NCI-H1694 treated with DMSO at 0.1 percent for 48 hours (cell line): ENCODE measurements around the gene LAMTOR3.

ENCODE experiments used
- DNase-seq: peaks from one replicate; lab custom pipeline; 2025; lab: John Stamatoyannopoulos, UW

LAMTOR3 gene, protein sequence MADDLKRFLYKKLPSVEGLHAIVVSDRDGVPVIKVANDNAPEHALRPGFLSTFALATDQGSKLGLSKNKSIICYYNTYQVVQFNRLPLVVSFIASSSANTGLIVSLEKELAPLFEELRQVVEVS

DNA sequence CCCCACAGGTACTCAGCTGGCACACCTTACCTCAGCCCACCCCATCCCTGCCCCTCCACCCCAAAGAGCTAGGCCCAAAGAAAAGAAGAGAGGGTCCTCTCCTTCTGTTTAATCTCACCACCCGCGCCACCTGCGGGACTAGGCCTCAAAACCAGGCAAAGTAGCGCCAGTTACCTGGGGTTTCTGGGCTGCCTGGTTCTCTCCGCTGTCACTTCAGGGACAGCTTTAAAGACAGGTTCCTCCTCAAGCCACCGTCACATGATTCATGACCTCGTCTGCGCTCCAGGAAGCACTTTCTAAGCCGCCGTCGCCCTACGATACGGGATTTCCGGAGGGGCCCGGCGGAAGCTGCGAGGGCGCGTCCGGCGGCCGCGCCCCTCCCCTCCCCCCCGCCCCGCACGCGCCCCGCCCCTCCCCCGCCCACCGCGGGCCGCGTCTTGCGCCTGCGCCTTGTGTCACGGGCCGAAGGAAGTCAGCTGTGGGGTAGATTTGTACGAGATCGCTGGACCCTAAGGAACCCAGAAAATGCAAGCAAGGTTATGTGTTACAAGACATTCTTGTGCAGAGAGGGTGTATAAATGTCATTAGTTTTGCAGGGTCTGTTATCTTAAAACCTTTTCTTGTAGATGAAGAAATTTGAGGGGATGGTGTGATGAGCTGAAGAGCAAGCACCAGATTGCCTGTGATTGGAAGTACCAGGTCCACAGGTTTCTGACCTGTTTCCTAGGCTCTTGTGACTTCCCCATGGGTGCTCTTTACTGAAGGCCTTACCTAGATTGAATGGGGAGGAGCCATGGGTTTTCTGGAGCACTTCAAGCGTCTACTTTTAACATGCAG lies at the start of gene LAMTOR3:
Gene LAMTOR3, minus strand, starts transcription at position 267 of the 837 bp plus-strand sequence. CDS start 464 bp downstream, outside the sequence.
- peak; percentile 74 for DNase-seq

GRCh38 chr4:99938243-99938753 lies 44.1 kb upstream of the LAMTOR3 start:
- no peak for DNase-seq

- DNase-seq, result no peak
These were observed 40.7 kb upstream of the LAMTOR3 start for GRCh38 chr4:99934891-99935290.

DNA sequence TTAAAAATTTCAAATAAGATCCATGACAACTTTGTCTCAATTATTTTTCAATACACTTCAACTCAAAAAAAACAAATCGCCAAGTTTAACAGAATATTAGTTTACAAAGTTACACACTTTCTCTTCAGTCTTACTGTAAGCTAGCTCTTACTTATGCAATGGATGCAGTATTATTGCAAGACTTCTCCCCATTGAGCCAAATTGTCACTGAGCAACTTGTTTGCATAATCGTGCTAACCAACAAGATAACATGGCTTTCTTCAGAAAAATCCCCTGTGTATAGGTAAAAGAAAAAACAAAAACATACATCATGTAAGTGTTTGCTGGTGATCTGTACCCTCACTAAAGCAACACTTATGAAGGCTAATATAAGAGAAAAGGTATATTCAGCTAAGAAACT lies 33.3 kb upstream of the LAMTOR3 start:
- no peak for DNase-seq

GRCh38 chr4:99921174-99921573 lies 26.9 kb upstream of the LAMTOR3 start:
- no peak for DNase-seq

DNA sequence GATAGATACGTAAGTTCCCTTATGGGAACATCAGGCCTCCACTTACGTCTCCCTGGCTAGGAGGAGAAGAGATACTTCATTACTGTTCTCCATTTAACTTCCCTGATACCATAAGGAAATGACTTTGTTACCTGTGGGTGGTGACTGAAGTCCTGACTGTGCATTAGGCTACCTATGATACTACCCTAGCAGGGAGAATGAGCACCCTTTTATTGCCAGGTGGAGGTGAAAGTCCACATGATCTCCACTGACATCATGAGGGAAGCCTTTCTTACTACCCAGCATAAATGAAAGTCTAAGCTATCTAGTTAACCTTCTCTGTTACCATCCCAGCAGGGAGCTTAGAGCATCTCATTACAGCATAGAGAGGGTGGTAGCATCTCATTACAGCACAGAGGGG lies 24.4 kb upstream of the LAMTOR3 start:
- DNase-seq, result no peak

DNA sequence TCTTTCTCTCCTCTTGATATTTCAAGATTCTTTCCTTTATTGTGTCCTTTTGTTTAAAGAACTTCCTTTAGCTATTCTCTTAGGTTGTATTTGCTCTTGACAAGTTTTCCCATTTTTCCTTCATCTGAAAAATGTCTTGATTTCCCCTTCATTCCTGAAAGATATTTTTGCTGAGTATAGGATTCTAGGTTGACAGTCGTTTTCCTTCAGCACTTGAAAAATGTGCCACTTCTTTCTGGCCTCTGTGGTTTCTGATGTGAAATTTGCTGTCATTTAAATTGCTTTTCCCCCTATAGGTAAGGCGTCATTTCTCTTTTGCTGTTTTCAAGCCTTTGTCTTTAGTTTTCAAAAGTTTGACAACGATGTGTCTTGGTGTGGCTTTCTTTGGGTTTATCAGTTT lies 23.3 kb upstream of the LAMTOR3 start:
- DNase-seq, result no peak

DNA sequence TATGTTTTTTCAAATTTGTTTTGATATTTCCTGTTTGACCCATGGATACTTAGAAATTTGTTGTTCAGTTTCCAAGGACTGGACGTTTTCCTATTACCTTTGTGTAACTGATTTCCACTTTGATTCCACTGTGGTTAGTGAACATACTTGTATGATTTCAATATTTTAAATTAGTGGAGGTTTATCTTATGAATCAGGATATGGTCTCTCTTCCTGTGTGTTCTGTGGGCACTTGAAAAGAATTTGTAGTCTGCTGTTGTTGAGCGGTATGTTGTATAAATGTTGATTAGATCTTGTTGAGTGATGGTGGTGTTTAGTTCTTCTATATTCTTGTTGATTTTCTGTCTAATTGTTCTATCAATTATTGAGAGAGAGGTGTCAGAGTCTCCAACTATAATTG lies 21.2 kb upstream of the LAMTOR3 start:
- no peak for DNase-seq

GRCh38 chr4:99894998-99895397 lies 771 bp upstream of the LAMTOR3 start:
- DNase-seq, result no peak

DNA sequence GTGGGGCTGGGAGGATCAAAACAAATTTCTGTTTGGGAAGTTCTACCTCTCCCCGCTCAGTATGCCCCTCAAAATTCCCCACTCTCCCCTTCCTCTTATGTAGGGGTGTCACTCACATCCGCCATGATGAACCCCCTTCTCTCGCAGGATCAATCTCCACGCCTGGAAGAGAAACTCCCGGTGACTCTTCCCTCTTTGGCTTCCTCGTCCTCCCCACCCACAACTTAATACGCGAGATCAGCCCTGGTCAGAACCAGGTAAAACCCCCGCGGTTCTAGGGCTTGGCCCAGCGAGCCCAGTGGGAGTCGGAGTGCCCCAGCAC lies 427 bp downstream of the LAMTOR3 start:
- no peak for DNase-seq

GRCh38 chr4:99893029-99893428 lies 1.2 kb downstream of the LAMTOR3 start:
- DNase-seq, result no peak

DNA sequence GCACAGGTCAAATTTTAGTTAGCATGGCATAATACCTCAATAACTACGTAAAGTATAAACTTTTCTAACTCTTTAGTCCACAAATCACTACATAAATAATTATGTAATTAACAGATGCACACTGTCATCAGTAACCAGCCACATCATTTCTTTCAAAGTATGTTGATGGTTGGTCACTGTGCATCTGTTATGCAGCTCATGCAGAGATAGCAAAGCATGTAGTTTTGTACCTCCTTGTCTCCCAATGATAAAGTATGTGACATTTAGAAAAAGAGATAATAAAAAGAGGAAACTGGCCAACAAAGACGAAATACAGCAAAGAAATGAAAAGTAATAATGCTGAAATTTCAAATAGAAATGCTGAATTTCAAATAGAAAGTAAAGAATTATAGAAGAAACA lies 2.9 kb downstream of the LAMTOR3 start:
- DNase-seq, result no peak

- no peak for DNase-seq
These were observed 6.4 kb downstream of the LAMTOR3 start for GRCh38 chr4:99887837-99888236.

- no peak for DNase-seq
These were observed 8.1 kb downstream of the LAMTOR3 start for GRCh38 chr4:99886146-99886545.

DNA sequence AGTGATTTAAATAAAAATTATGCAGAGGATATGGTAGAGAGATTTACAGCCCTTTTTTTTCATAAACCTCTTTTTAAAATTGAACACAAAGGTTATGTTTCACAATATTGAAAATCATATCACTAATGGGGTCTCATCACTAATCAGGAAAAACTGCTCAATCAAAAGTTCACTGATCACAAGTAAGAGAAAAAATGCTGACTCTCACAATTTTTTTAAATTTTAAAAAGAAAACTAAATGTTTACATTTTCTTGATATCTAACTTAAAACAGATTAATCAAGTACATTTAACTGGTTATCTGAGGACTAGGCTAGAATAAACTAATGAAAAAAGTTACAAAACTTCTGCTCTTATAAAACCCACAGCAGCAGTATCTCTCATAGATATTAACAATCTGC lies 8.5 kb downstream of the LAMTOR3 start:
- DNase-seq, result no peak

DNA sequence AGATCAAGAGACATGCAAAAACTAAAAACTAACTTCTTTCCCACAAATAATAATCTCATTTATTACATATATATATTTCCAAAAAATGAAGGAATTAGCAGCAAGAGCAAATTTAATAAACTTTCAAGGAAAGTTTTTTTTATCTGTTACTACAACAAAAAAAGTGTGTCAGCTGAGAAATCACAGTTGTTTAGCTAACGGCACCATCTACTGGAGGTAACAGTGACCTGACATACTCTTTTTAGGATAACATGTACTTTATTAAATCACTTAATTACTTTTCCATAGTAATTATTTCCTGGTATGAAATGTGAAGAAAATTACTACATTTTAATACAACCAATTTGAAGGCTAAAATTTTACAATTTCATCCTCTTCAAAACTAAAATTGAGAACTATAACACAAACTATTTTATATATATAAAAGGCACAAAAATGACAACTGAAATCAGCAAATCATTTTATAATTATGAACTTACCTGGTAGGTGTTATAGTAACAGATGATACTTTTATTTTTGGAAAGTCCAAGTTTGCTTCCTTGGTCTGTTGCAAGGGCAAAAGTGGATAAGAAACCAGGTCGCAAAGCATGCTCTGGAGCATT lies 9.1 kb downstream of the LAMTOR3 start:
- DNase-seq, result no peak

GRCh38 chr4:99879458-99879857 lies 14.8 kb downstream of the LAMTOR3 start:
- no peak for DNase-seq

DNA sequence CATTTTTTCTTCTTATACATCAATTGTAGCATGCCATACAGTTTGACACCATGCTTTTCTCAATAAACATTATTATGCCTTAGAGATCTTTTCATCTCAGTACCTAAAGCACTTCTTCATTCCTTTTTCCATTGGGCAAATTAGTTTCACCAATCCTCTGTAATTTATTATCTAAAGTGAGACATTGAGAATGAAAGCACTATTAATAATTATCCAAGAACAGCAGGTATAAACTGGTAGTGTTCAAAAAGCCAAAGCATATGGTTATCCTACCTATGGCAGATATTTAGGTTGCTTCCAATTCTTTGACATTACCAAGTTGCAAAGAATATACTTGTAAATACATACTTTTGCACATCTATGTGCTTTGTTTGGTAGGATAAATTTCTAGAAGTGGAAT lies 15.6 kb downstream of the LAMTOR3 start:
- DNase-seq, result no peak

DNA sequence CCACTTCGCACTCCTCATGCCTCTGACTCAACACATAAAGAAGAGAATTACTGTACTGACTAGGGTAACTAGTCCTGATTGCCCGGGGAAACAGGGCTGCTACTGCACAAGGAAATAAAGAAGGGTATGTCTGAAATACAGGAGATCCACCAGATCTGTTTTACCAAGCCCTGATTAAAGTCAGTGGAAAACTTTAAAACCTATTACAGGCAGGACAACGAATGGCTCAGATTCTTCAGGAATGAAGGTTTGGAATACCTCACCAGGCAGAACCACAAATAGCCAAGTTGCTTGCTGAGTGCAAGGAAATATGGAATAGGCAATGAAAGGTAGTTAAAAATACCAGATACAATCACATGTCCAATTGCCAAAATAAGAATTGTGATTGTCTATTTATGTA lies 17.3 kb downstream of the LAMTOR3 start:
- no peak for DNase-seq

GRCh38 chr4:99875071-99875470 lies 19.2 kb downstream of the LAMTOR3 start:
- DNase-seq, result no peak

DNA sequence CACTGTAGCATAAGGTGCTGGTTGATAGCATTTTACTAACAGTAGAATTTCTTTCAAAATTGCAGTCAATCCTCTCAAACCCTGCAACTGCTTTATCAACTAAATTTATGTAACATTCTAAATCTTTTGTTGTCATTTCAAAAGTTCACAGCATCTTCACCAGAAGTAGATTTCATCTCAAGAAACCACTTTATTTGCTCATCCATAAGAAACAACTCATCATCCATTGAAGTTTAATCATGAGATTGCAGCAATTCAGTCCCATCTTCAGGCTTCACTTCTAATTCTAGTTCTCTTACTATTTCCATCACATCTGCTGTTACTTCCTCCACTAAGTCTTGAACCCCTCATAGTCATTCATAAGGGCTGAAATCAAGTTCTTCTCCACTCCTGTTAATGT lies 21.7 kb downstream of the LAMTOR3 start:
- no peak for DNase-seq

DNA sequence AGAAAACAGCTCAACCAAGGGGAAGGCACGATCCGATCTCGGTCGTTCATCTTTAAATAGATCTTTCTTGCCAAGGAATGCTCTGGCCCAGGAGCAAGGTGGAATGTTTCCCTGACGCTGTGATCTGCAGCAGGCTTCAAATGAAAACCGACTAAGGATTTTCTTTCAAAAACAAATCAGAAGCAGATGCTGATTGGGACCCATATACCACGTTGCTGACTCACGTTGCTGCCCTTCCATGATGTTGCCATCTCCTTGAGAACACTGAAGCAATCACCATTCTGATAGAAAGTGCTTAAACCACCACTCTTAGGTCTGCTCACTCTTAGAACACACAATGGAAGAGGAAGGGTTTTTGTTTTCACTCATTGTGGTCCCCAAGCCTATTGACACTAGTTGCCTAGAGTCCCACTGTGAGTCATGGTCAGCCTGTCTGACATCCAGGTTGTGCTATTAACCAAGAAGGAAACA lies 26.1 kb downstream of the LAMTOR3 start:
- no peak for DNase-seq

GRCh38 chr4:99863804-99864203 lies 30.4 kb downstream of the LAMTOR3 start:
- DNase-seq, result no peak
